GM12878 (cell line): ENCODE data around the gene MTIF3. TPM values are rescaled to one million over a fixed set of nuclear protein-coding genes. Genes with fewer than 3 reads are reported as not detected.

Experiments
- BACH1 ChIP-seq: fragments of 450-650 bp; IDR thresholded peaks from 2 replicates; pipeline ENCODE4 v1.6.1; 2017; ENCODE audit warnings: mild to moderate bottlenecking, borderline replicate concordance
- BCL3 ChIP-seq: IDR thresholded peaks from 2 replicates; pipeline ENCODE4 v1.6.1; 2011; ENCODE audit warnings: borderline replicate concordance, low read depth, mild to moderate bottlenecking, moderate library complexity, low read length; ENCODE audit not compliant: insufficient read depth, poor library complexity, severe bottlenecking
- BHLHE40 ChIP-seq, 2 experiments: fragments of 450-650 bp in 1 of 2; IDR thresholded peaks; 2 replicates each; pipeline ENCODE4 v1.6.1; 2011 to 2017; ENCODE audit warnings: low read depth in 2 of 2, borderline replicate concordance in 1 of 2, improper control_type of control experiment in 1 of 2, low read length in 1 of 2, mild to moderate bottlenecking in 1 of 2
- CHD1 ChIP-seq: IDR thresholded peaks from 2 replicates; pipeline ENCODE4 v1.6.1; 2012; ENCODE audit warnings: low read depth, low read length, improper control_type of control experiment
- CREM ChIP-seq: IDR thresholded peaks from 2 replicates; pipeline ENCODE4 v1.6.1; 2014; ENCODE audit warnings: antibody characterized with exemption, low read depth
- DPF2 ChIP-seq: fragments of 450-650 bp; IDR thresholded peaks from 2 replicates; pipeline ENCODE4 v1.6.1; 2017; ENCODE audit warnings: mild to moderate bottlenecking
- IKZF1 ChIP-seq: fragments of 450-650 bp; conservative IDR thresholded peaks from 2 replicates; pipeline ENCODE4 v1.6.1; 2017; ENCODE audit warnings: antibody characterized with exemption, mild to moderate bottlenecking
- IRF4 ChIP-seq: IDR thresholded peaks from 2 replicates; pipeline ENCODE4 v1.6.1; 2011; ENCODE audit warnings: low read depth, low read length
- JUNB ChIP-seq: IDR thresholded peaks from 2 replicates; pipeline ENCODE4 v1.6.1; 2016; ENCODE audit warnings: antibody characterized with exemption, mild to moderate bottlenecking
- JUND ChIP-seq: IDR thresholded peaks from 2 replicates; pipeline ENCODE4 v1.6.1; 2012; ENCODE audit warnings: low read depth, mild to moderate bottlenecking, low read length, improper control_type of control experiment, moderate library complexity
- MLLT1 ChIP-seq: fragments of 450-650 bp; IDR thresholded peaks from 2 replicates; pipeline ENCODE4 v1.6.1; 2016; ENCODE audit warnings: mild to moderate bottlenecking
- MXI1 ChIP-seq: fragments of 150-350 bp; IDR thresholded peaks from 2 replicates; pipeline ENCODE4 v1.6.1; 2011; ENCODE audit warnings: low read depth, mild to moderate bottlenecking, inconsistent platforms, low read length, improper control_type of control experiment
- NR2F1 ChIP-seq: fragments of 450-650 bp; conservative IDR thresholded peaks from 2 replicates; pipeline ENCODE4 v1.6.1; 2017; ENCODE audit warnings: mild to moderate bottlenecking
- PAX5 ChIP-seq: IDR thresholded peaks from 2 replicates; pipeline ENCODE4 v1.6.1; 2011; ENCODE audit warnings: low read depth, low read length, borderline replicate concordance
- PRDM15 ChIP-seq: fragments of 450-650 bp; formaldehyde crosslinking; IDR thresholded peaks from 2 replicates; pipeline ENCODE4 v1.4.0; 2020; ENCODE audit warnings: mild to moderate bottlenecking, moderate library complexity
- RUNX3 ChIP-seq: IDR thresholded peaks from 2 replicates; pipeline ENCODE4 v1.6.1; 2012; ENCODE audit warnings: low read length, inconsistent platforms
- SKIL ChIP-seq: fragments of 450-650 bp; IDR thresholded peaks from 2 replicates; pipeline ENCODE4 v1.6.1; 2017; ENCODE audit warnings: mild to moderate bottlenecking, low read depth, inconsistent platforms; ENCODE audit not compliant: poor library complexity, severe bottlenecking
- TCF12 ChIP-seq: IDR thresholded peaks from 2 replicates; pipeline ENCODE4 v1.6.1; 2011; ENCODE audit warnings: low read depth, mild to moderate bottlenecking, low read length
- TCF3 ChIP-seq: IDR thresholded peaks from 2 replicates; pipeline ENCODE4 v1.6.1; 2012; ENCODE audit warnings: low read depth, mild to moderate bottlenecking, low read length, borderline replicate concordance; ENCODE audit not compliant: insufficient read depth
- ZNF24 ChIP-seq: fragments of 450-650 bp; IDR thresholded peaks from 2 replicates; pipeline ENCODE4 v1.6.1; 2017; ENCODE audit warnings: antibody characterized with exemption, mild to moderate bottlenecking
- ZNF274 ChIP-seq: IDR thresholded peaks from one replicate; pipeline ENCODE4 v1.8.0; 2011; ENCODE audit not compliant: insufficient read length, insufficient read depth
- ZSCAN29 ChIP-seq: fragments of 450-650 bp; IDR thresholded peaks from 2 replicates; pipeline ENCODE4 v1.6.1; 2017; ENCODE audit warnings: mild to moderate bottlenecking, moderate library complexity
- polyA plus RNA-seq, 11 experiments: library from polyadenylated mRNA; depleted of rRNA in 4 of 11; unstranded in 6 of 11; stranded (reverse) in 5 of 11; fragments of >200 nt; fragmentation: Nextera tagmentation in 4 of 11; fragmentation: Illumina TruSeq in 1 of 11; extraction: Ambion mirVana in 4 of 11; extraction: Trizol in 1 of 11; gene quantifications; 1 replicate in 1 of 11; 2 replicates in 10 of 11; pipeline versions ENCODE4 v1.2.1 to v1.2.3, GENCODE V29; 2011 to 2016; ENCODE audit warnings: inconsistent platforms in 2 of 11, missing spikeins in 2 of 11, low read depth in 1 of 11
- total RNA-seq, 4 experiments: library from RNA; depleted of rRNA in 3 of 4; stranded (reverse); fragments of >200 nt in 3 of 4; fragmentation: Illumina TruSeq in 1 of 4; extraction: Trizol in 1 of 4; gene quantifications; 2 replicates each; pipeline versions ENCODE4 v1.2.1 to v1.2.3, GENCODE V29; 2013 to 2021

The MTIF3 gene
- total and polyA plus RNA-seq, 10 of the 15 experiments (the other 5 are each of a cell fraction or from before 2014, with no cell fraction given): 22.4 to 73.9 (median 49.7) TPM

- no peak for TF ChIP-seq MLLT1
- TF ChIP-seq CHD1: no peak
- peak; percentile 74; the same call in 1 of the 2 replicates for TF ChIP-seq IRF4
- TF ChIP-seq BACH1: no peak
- TF ChIP-seq TCF3: 0 out of 2 replicates have a peak, but pooled peaks have one; percentile 41
- 0 out of 4 replicates have a peak, but pooled peaks of 1 of the 2 experiments have one; percentile 10 for TF ChIP-seq BHLHE40 (IDR thresholded peaks at IDR 0.05; ENCODE audit: borderline replicate concordance in 1 of 2, low read depth in 2 of 2, low read length in 1 of 2)
- TF ChIP-seq PAX5: peak; percentile 58; the same call in 1 of the 2 replicates
- TF ChIP-seq RUNX3: 0 out of 2 replicates have a peak, but pooled peaks have one; percentile 11
- TF ChIP-seq PRDM15 (CRISPR knock-in tag): no peak
- no peak for TF ChIP-seq SKIL
- TF ChIP-seq BCL3: peak; percentile 93
- no peak for TF ChIP-seq ZNF274
- TF ChIP-seq ZNF24: no peak
- TF ChIP-seq NR2F1: 0 out of 2 replicates have a peak, but pooled peaks have one; percentile 27
- TF ChIP-seq DPF2: peak; percentile 55; the same call in 1 of the 2 replicates
- no peak for TF ChIP-seq MXI1
- peak; percentile 47; the same call in 1 of the 2 replicates for TF ChIP-seq CREM
- peak; percentile 86 for TF ChIP-seq JUNB
- peak; percentile 80 for TF ChIP-seq TCF12
- peak; percentile 37; the same call in 1 of the 2 replicates for TF ChIP-seq IKZF1
- no peak for TF ChIP-seq ZSCAN29
- TF ChIP-seq JUND: 0 out of 2 replicates have a peak, but pooled peaks have one; percentile 49
Measured at GRCh38 chr13:27476943-27477703, 26.8 kb upstream of the MTIF3 start (continued).
